ENCODE measurements around the gene MRPS12. TPM values are rescaled to one million over a fixed set of nuclear protein-coding genes. Genes with fewer than 3 reads are reported as not detected.

MRPS12 gene
- 197 to 307 TPM (median 299 TPM) in 5 replicates for total RNA-seq (2022; extraction: Qiagen RNA extraction; ENCODE audit: low read depth)

GRCh38 chr19:38930776-38931520 is at the start of gene MRPS12:
Gene MRPS12 (plus strand): TSS chr19:38930944. CDS start chr19:38931295, 351 bp downstream.

GRCh38 chr19:38899447-38900201 is 31.1 kb upstream of the MRPS12 start, which contains the start of the genes NFKBIB and SIRT2:
Gene NFKBIB (plus strand): TSS chr19:38899969. CDS start chr19:38900033, 64 bp downstream.
Gene SIRT2 (minus strand): TSS chr19:38899618. CDS start chr19:38899521, 97 bp downstream.

GRCh38 chr19:38929929-38930775 is 592 bp upstream of the MRPS12 start, which contains the start of gene SARS2:
Gene SARS2 (minus strand): TSS chr19:38930763. CDS start chr19:38930736, 27 bp downstream.

GRCh38 chr19:38975214-38975860 is 44.6 kb downstream of the MRPS12 start, which contains the start of gene FBXO17:
Gene FBXO17 (minus strand): TSS chr19:38975742. CDS start chr19:38950319, 25,423 bp downstream.

Other genes starting within 250 kb of the MRPS12 start
- gene CAPN12, start 186.5 kb upstream of the MRPS12 start, total RNA-seq (2022; extraction: Qiagen RNA extraction; ENCODE audit: low read depth) = 3.6 to 6.5 TPM (median 5.9 TPM) in 5 replicates
- gene LGALS7, start 157.4 kb upstream of the MRPS12 start, total RNA-seq (2022; extraction: Qiagen RNA extraction; ENCODE audit: low read depth) = 0.82 to 1.0 TPM in 2 of 5 replicates, not detected in the others
- 0.34 TPM in 1 of 5 replicates, not detected in the others for gene LGALS7B, start 141.7 kb upstream of the MRPS12 start, total RNA-seq (2022; extraction: Qiagen RNA extraction; ENCODE audit: low read depth)
- 0.30 to 1.8 TPM (median 0.78 TPM) in 5 replicates for gene LGALS4, start 118.0 kb upstream of the MRPS12 start, total RNA-seq (2022; extraction: Qiagen RNA extraction; ENCODE audit: low read depth)
- 322 to 420 TPM (median 344 TPM) in 5 replicates for gene ECH1, start 99.2 kb upstream of the MRPS12 start, total RNA-seq (2022; extraction: Qiagen RNA extraction; ENCODE audit: low read depth)
- 346 to 375 TPM (median 352 TPM) in 5 replicates for gene HNRNPL, start 81.0 kb upstream of the MRPS12 start, total RNA-seq (2022; extraction: Qiagen RNA extraction; ENCODE audit: low read depth)
- gene RINL, start 52.7 kb upstream of the MRPS12 start, total RNA-seq (2022; extraction: Qiagen RNA extraction; ENCODE audit: low read depth) = 1.8 to 4.3 TPM (median 2.4 TPM) in 5 replicates
- 30.9 to 39.0 TPM (median 35.8 TPM) in 5 replicates for gene SIRT2, start 31.3 kb upstream of the MRPS12 start, total RNA-seq (2022; extraction: Qiagen RNA extraction; ENCODE audit: low read depth)
- gene NFKBIB, start 31.0 kb upstream of the MRPS12 start, total RNA-seq (2022; extraction: Qiagen RNA extraction; ENCODE audit: low read depth) = 64.6 to 117 TPM (median 111 TPM) in 5 replicates
- gene CCER2, start 18.8 kb upstream of the MRPS12 start, total RNA-seq (2022; extraction: Qiagen RNA extraction; ENCODE audit: low read depth) = 0.60 to 1.0 TPM (median 0.77 TPM) in 5 replicates
- gene SARS2, start 181 bp upstream of the MRPS12 start, total RNA-seq (2022; extraction: Qiagen RNA extraction; ENCODE audit: low read depth) = 47.0 to 60.3 TPM (median 55.3 TPM) in 5 replicates
- gene FBXO17, start 44.8 kb downstream of the MRPS12 start, total RNA-seq (2022; extraction: Qiagen RNA extraction; ENCODE audit: low read depth) = 63.6 to 91.5 TPM (median 81.3 TPM) in 5 replicates
- 3.5 to 7.1 TPM (median 4.6 TPM) in 5 replicates for gene FBXO27, start 101.6 kb downstream of the MRPS12 start, total RNA-seq (2022; extraction: Qiagen RNA extraction; ENCODE audit: low read depth)
- 0.14 to 0.24 TPM (median 0.17 TPM) in 4 of 5 replicates, not detected in the other for gene ACP7, start 153.4 kb downstream of the MRPS12 start, total RNA-seq (2022; extraction: Qiagen RNA extraction; ENCODE audit: low read depth)
- gene PAK4, start 194.8 kb downstream of the MRPS12 start, total RNA-seq (2022; extraction: Qiagen RNA extraction; ENCODE audit: low read depth) = 84.6 to 124 TPM (median 114 TPM) in 5 replicates